Upper lobe of left lung (tissue), 4 donors: ENCODE measurements around the gene UMAD1.

Experiments
- POLR2A ChIP-seq, 4 donors: fragments of 450-650 bp; IDR thresholded peaks; one replicate each; pipeline ENCODE4 v1.5.1; 2016 to 2017; ENCODE audit warnings: antibody characterized with exemption in 4 of 4, mild to moderate bottlenecking in 2 of 4
- TF ChIP-seq, protein P1 (sequence below), 6 experiments: fragments of 450-650 bp in 4 of 6; fragments of 200-600 bp in 2 of 6; sonication (generic) in 2 of 6; IDR thresholded peaks; one replicate each; pipeline ENCODE4 v1.5.1; 2016 to 2019; ENCODE audit warnings: antibody characterized with exemption in 6 of 6

DNA sequence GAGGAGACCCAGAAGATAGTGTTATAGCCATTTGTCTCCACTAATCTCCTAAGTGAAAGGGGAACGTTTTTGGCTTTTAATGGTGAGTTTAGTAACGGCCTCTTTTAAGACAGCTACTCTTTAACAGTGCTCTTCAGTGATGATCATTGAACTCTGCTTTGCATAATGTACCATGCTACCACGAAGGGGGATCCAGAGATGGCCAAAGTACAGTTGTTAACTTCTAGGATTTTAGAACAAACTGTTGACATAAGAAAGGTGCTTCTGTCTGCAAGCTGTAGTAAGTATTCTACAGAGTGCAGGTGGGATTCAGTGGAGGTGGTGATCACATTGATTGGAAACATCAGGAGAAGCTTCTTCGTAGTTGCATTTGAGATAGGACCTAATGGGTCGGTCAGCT, 192.0 kb downstream of the UMAD1 start:
- TF ChIP-seq, protein P1, sequence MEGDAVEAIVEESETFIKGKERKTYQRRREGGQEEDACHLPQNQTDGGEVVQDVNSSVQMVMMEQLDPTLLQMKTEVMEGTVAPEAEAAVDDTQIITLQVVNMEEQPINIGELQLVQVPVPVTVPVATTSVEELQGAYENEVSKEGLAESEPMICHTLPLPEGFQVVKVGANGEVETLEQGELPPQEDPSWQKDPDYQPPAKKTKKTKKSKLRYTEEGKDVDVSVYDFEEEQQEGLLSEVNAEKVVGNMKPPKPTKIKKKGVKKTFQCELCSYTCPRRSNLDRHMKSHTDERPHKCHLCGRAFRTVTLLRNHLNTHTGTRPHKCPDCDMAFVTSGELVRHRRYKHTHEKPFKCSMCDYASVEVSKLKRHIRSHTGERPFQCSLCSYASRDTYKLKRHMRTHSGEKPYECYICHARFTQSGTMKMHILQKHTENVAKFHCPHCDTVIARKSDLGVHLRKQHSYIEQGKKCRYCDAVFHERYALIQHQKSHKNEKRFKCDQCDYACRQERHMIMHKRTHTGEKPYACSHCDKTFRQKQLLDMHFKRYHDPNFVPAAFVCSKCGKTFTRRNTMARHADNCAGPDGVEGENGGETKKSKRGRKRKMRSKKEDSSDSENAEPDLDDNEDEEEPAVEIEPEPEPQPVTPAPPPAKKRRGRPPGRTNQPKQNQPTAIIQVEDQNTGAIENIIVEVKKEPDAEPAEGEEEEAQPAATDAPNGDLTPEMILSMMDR (IDR thresholded peaks at IDR 0.05): no peak
- no peak for TF ChIP-seq POLR2A (IDR thresholded peaks at IDR 0.05)
